A673 (cell line): ENCODE results near the gene ARID3A. TPM values are rescaled to one million over a fixed set of nuclear protein-coding genes. Genes with fewer than 3 reads are reported as not detected.
A peak's percentile ranks its signal among the peaks of the same experiment; 100 is the strongest.

ENCODE experiments used
- BruUV-seq: library from RNA; stranded (reverse); fragments of 400-500 nt; replicated peaks from 2 replicates; lab custom pipeline; 2021; lab: Mats Ljungman, UMichigan
- CTCF ChIA-PET: fragments of 300-600 bp; sonication (Branson Sonifier 250); formaldehyde crosslinking; loops from one replicate; lab custom pipeline; 2022; ENCODE audit warnings: antibody characterized with exemption; lab: Charles Lee
- POLR2A ChIA-PET: fragments of 300-600 bp; sonication (Branson Sonifier 250); formaldehyde crosslinking; loops from one replicate; lab custom pipeline; 2022; ENCODE audit warnings: antibody characterized with exemption; ENCODE audit not compliant: low non-redundant PET; lab: Charles Lee
- DNase-seq: peaks from one replicate; pipeline ENCODE4 v3.0.0-alpha.2; 2015; ENCODE audit warnings: low spot score
- H3K27ac ChIP-seq: fragments of 200-600 bp; sonication (generic); 2 replicates; pipeline ENCODE4 v1.5.1; 2016; ENCODE audit warnings: mixed run types, low read depth, mild to moderate bottlenecking, mixed read lengths, antibody characterized with exemption, low read length; ENCODE audit not compliant: poor library complexity, severe bottlenecking
- H3K27me3 ChIP-seq: fragments of 200-600 bp; sonication (generic); replicated peaks from 2 replicates; pipeline ENCODE4 v1.6.1; 2017; ENCODE audit warnings: mixed run types, low read depth, mild to moderate bottlenecking, mixed read lengths, antibody characterized with exemption, low read length; ENCODE audit not compliant: insufficient read depth, poor library complexity
- H3K36me3 ChIP-seq: fragments of 200-600 bp; sonication (generic); 2 replicates; pipeline ENCODE4 v1.6.1; 2016; ENCODE audit warnings: mixed run types, mild to moderate bottlenecking, mixed read lengths, antibody characterized with exemption, low read length; ENCODE audit not compliant: insufficient read depth, poor library complexity, severe bottlenecking
- H3K4me1 ChIP-seq: fragments of 200-600 bp; sonication (generic); 2 replicates; pipeline ENCODE4 v1.6.1; 2017; ENCODE audit warnings: mixed run types, mild to moderate bottlenecking, mixed read lengths, antibody characterized with exemption, low read length; ENCODE audit not compliant: insufficient read depth, poor library complexity, severe bottlenecking
- H3K4me3 ChIP-seq: fragments of 200-600 bp; sonication (generic); 2 replicates; pipeline ENCODE4 v1.5.1; 2016; ENCODE audit warnings: low read depth, mixed run types, mild to moderate bottlenecking, mixed read lengths, low read length; ENCODE audit not compliant: poor library complexity, severe bottlenecking
- H3K9me3 ChIP-seq: fragments of 200-600 bp; sonication (generic); 2 replicates; pipeline ENCODE4 v1.6.1; 2016; ENCODE audit warnings: mixed run types, low read depth, mild to moderate bottlenecking, mixed read lengths, antibody characterized with exemption, low read length; ENCODE audit not compliant: poor library complexity, severe bottlenecking
- EZH2 ChIP-seq: fragments of 200-600 bp; sonication (generic); IDR thresholded peaks from 2 replicates; pipeline ENCODE4 v1.6.1; 2017; ENCODE audit warnings: borderline replicate concordance, low read depth, mild to moderate bottlenecking, mixed read lengths, antibody characterized with exemption, low read length; ENCODE audit not compliant: poor library complexity, severe bottlenecking
- intact Hi-C: fragments of 100-400 bp; cut with micrococcal nuclease; formaldehyde crosslinking; loops from one replicate; pipeline ENCODE4 v1.10.0; 2022; ENCODE audit not compliant: unreplicated experiment
- total RNA-seq: library from RNA; stranded (reverse); gene quantifications from 2 replicates; pipeline ENCODE4 v1.2.3, GENCODE V29; 2021
- TF ChIP-seq, protein P1 (sequence below): fragments of 300-800, 200-600 bp; sonication (generic); conservative IDR thresholded peaks from 2 replicates; pipeline ENCODE4 v1.5.1; 2017; ENCODE audit warnings: low read depth, mild to moderate bottlenecking, antibody characterized with exemption, low read length, moderate library complexity, mixed read lengths

Gene ARID3A
- total RNA-seq, 1 experiment from 2014 or later, result 19.6 TPM

DNA sequence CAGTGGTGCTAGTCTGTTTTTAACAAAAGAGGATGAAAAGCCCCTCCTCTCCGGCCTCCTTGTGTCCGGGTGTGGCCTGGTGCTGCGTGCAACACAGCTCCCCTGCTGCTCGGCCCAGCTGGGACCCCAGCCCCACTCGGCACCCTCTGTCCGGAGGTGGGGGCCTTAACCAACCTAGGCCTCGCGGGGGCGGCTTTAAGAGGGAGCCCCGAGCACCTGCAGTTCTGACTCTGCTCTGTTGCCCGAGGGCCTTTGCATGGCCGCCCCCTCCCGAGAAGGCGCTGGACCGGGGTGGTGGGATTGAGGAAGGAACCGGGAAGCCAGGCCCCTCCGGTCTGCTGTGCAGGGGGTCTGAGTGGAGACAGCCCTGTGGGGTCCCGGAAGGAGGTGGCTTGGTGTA is 68.7 kb downstream of the ARID3A start:
- intact Hi-C loops, result no loop called here
- Histone ChIP-seq H3K4me1 (peaks cover 18% of the 10 kb centered on the region), H3K9me3 (no peaks in the 10 kb centered on the region), H3K4me3 (no peak overlapping the region), H3K27ac (no peak overlapping the region), H3K36me3 (peaks cover 25% of the 10 kb centered on the region), H3K27me3 (peaks cover 34% of the 10 kb centered on the region)
- no TSS peak for BruUV-seq
- TF ChIP-seq, protein P1, sequence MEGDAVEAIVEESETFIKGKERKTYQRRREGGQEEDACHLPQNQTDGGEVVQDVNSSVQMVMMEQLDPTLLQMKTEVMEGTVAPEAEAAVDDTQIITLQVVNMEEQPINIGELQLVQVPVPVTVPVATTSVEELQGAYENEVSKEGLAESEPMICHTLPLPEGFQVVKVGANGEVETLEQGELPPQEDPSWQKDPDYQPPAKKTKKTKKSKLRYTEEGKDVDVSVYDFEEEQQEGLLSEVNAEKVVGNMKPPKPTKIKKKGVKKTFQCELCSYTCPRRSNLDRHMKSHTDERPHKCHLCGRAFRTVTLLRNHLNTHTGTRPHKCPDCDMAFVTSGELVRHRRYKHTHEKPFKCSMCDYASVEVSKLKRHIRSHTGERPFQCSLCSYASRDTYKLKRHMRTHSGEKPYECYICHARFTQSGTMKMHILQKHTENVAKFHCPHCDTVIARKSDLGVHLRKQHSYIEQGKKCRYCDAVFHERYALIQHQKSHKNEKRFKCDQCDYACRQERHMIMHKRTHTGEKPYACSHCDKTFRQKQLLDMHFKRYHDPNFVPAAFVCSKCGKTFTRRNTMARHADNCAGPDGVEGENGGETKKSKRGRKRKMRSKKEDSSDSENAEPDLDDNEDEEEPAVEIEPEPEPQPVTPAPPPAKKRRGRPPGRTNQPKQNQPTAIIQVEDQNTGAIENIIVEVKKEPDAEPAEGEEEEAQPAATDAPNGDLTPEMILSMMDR, result no peak
- no peak for TF ChIP-seq EZH2
- CTCF ChIA-PET, result interaction anchor here (0.7 kb wide), 1 partner anchor 70 kb away, joined by 3 read pairs; no protein-coding TSS in a partner anchor
- POLR2A ChIA-PET, result no interaction called here
- no peak for DNase-seq

DNA sequence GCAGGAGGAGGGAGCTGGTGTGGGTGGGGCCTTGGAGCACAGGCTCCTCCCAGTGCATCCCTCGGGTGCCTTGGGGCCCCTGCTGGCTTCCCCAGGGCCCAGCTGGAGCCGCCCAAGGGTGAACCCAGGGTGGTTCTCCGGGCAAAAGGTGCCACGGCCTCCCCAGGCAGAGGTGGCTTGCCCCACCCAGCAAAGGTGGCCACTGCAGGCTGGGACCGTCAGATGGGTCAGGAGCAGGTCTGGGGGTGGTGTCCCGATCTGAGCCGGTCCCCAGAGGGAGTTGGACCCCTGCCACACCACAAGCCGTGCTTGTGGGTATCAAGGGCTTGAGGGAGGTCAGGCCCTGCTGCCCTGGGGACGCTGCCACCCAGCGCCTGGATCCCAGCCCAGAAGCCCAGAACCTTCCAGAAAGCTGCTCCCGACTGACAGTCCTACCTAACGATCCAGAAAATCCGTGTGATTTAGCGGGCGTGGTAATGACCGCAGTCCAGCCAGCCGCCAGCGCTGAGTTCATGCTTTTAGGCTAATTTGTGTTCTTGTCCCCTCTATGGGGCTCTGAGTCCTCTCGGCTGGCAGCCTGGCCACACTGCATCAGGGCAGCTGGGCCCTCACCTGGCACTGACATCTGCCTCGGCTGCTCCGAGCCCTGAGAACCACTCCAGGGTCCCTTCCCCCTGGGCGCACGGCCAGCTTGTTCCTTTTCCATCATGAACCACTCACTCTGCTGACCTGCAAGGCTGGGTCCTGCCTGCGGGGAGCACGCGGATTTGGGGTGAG is 69.4 kb downstream of the ARID3A start:
- no peak overlapping the region for H3K4me3 ChIP-seq
- no peak for DNase-seq
- H3K27me3 ChIP-seq, result peaks cover 40% of the 10 kb centered on the region
- POLR2A ChIA-PET, result interaction anchor here (0.6 kb wide), 1 partner anchor 274 kb away, joined by 3 read pairs; the partner anchor contains the start of gene CIRBP
- no peak for TF ChIP-seq EZH2
- TF ChIP-seq, protein P1, result no peak
- H3K4me1 ChIP-seq, result peaks cover 18% of the 10 kb centered on the region
- intact Hi-C loops, result loop anchor here (5.0 kb wide), 1 partner anchor 73 kb away; no protein-coding TSS in a partner anchor
- H3K9me3 ChIP-seq, result no peaks in the 10 kb centered on the region
- H3K27ac ChIP-seq, result no peak overlapping the region
- CTCF ChIA-PET, result interaction anchor here (0.7 kb wide), 1 partner anchor 71 kb away, joined by 3 read pairs; no protein-coding TSS in a partner anchor
- peaks cover 25% of the 10 kb centered on the region for H3K36me3 ChIP-seq
- BruUV-seq, result no TSS peak

DNA sequence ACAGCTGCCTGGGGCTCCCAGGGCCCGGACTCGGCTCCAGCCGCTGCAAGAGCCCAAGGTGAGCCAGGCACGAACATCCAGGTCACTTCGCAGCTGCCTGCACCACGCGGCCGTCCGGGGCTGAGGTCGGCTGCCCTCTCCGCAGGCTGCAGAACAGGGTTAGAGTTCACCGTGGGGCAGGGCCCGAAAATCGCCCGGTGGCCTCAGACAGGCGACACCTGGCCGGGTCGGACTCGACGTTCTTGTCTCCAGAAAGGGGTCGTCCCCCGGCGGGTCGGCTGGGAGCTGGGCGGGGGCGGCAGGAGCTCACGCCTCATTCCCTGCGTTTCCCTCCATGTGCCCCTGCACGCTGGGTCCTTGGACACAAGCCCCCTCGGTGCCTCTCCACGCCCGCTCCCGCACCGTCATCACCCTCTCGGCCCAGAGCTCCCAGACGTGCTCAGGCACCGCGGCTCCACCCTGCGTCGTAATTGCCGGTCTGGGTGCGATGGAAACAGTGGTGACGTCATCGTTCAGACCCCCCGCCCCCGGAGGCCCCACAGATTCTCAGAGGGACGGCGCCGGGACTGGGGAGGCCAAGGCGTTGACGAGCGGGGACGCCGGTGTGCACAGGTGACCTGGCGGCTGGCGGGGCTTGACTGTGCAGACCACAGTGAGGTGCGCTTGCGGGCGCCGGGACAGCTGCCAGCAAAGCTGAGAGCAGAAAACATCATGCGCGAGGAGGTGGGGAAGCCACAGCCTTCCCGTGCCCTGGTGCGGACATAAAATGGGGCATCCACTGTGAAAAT is 70.4 kb downstream of the ARID3A start:
- peaks cover 16% of the 10 kb centered on the region for H3K36me3 ChIP-seq
- H3K27me3 ChIP-seq, result peaks cover 48% of the 10 kb centered on the region
- TF ChIP-seq, protein P1, result no peak
- ChIA-PET POLR2A (interaction anchor here (0.6 kb wide), 2 partner anchors 12 to 18 kb away, joined by 3 read pairs; partner anchors contain the start of gene WDR18), CTCF (no interaction called here)
- peak overlapping the region; percentile 27 for H3K4me3 ChIP-seq
- BruUV-seq, result no TSS peak
- peak; percentile 70 for DNase-seq
- H3K27ac ChIP-seq, result no peak overlapping the region
- intact Hi-C loops, result loop anchor here (5.0 kb wide), 1 partner anchor 74 kb away; no protein-coding TSS in a partner anchor
- H3K4me1 ChIP-seq, result peaks cover 20% of the 10 kb centered on the region
- H3K9me3 ChIP-seq, result no peaks in the 10 kb centered on the region
